Smooth muscle cell (in vitro differentiated cells): Measurements from ENCODE around the gene ZNF783. TPM values are rescaled to one million over a fixed set of nuclear protein-coding genes. Genes with fewer than 3 reads are reported as not detected.

ENCODE experiments used
- DNase-seq: peaks from one replicate; lab custom pipeline; 2025; ENCODE audit not compliant: unreplicated experiment; lab: John Stamatoyannopoulos, UW
- H2AFZ ChIP-seq: fragments of 200-600 bp; sonication (generic); 2 replicates; pipeline ENCODE4 v1.6.0; 2016; ENCODE audit warnings: antibody characterized with exemption, low read depth, mild to moderate bottlenecking
- H3F3A ChIP-seq: fragments of 200-600 bp; sonication (generic); 2 replicates; pipeline ENCODE4 v1.6.0; 2017; ENCODE audit warnings: antibody characterized with exemption, low read depth
- H3K27ac ChIP-seq: fragments of 200-600 bp; sonication (generic); 2 replicates; pipeline ENCODE4 v1.5.1; 2016; ENCODE audit warnings: low read depth, mild to moderate bottlenecking
- H3K27me3 ChIP-seq: fragments of 200-600 bp; sonication (generic); 2 replicates; pipeline ENCODE4 v1.6.1; 2016; ENCODE audit warnings: low read depth, mild to moderate bottlenecking
- H3K36me3 ChIP-seq: fragments of 200-600 bp; sonication (generic); 2 replicates; pipeline ENCODE4 v1.5.1; 2016; ENCODE audit warnings: low read depth
- H3K4me1 ChIP-seq: fragments of 200-600 bp; sonication (generic); 2 replicates; pipeline ENCODE4 v1.5.1; 2016; ENCODE audit warnings: low read depth
- H3K4me2 ChIP-seq: fragments of 200-600 bp; sonication (generic); 2 replicates; pipeline ENCODE4 v1.6.0; 2016; ENCODE audit warnings: mild to moderate bottlenecking
- H3K4me3 ChIP-seq: fragments of 200-600 bp; sonication (generic); 2 replicates; pipeline ENCODE4 v1.5.1; 2016; ENCODE audit warnings: mild to moderate bottlenecking
- H3K79me2 ChIP-seq: fragments of 200-600 bp; sonication (generic); 2 replicates; pipeline ENCODE4 v1.6.0; 2016; ENCODE audit warnings: low read depth, mild to moderate bottlenecking
- H3K9ac ChIP-seq: fragments of 200-600 bp; sonication (generic); 2 replicates; pipeline ENCODE4 v1.6.0; 2016; ENCODE audit warnings: low read depth
- H3K9me3 ChIP-seq: fragments of 200-600 bp; sonication (generic); replicated peaks from 2 replicates; pipeline ENCODE4 v1.5.1; 2016; ENCODE audit warnings: low read depth
- H4K20me1 ChIP-seq: fragments of 200-600 bp; sonication (generic); 2 replicates; pipeline ENCODE4 v1.6.0; 2016; ENCODE audit warnings: low read depth
- WGBS: methylation state at CpG from one replicate; pipeline ENCODE4 v1.1.7; 2016; ENCODE audit warnings: low lambda C conversion rate; 5-methylcytosine and 5-hydroxymethylcytosine counted together
- polyA plus RNA-seq: library from polyadenylated mRNA; unstranded; fragments of >200 nt; fragmentation: Nextera tagmentation; extraction: Ambion mirVana; gene quantifications from 2 replicates; pipeline ENCODE4 v1.2.1, GENCODE V29; 2016
- total RNA-seq: library from RNA; depleted of rRNA; stranded (reverse); fragments of >200 nt; gene quantifications from 2 replicates; pipeline ENCODE4 v1.2.3, GENCODE V29; 2014
- TF ChIP-seq, protein P1 (sequence below): fragments of 200-600 bp; sonication (generic); IDR thresholded peaks from 2 replicates; pipeline ENCODE4 v1.5.1; 2017; ENCODE audit warnings: borderline replicate concordance, mild to moderate bottlenecking, antibody characterized with exemption; ENCODE audit not compliant: insufficient read depth, poor library complexity, severe bottlenecking

Gene ZNF783
- total and polyA plus RNA-seq, 2 experiments from 2014 or later = 7.2 to 8.1 TPM

DNA sequence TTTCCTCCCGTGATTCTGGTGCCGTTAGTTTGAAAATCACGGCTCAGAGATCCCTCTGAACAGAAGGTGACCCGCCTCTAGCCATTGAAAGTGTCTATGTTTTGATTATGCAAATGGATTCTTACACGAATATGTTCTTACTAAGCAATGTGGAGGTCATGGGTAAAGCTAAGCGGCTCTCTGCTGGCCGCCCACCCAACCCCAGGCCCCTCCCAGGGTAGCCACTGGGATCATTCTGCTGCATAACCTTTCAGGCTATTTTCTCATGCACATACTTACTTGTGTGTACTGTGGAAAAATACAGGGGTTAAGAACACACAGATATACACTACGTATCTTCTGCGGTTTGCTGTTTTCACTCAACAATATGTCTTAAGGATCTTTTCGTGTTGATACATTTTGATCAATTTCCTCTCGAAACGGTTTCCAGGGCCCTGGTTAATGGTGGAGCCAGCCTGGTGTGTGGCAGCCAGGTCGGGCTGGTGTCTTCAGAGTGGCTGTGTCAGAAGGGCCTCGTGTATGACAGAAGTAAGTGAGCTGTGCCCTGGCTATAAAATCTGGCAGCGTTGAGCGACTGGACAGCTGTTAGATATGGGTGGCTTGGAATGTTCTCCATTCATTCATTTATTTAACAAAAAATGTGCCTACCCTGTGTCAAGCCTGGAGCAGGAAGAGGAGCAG is 29.9 kb downstream of the ZNF783 start:
- H3K27ac ChIP-seq = no peak overlapping the region
- H2AFZ ChIP-seq = no peak overlapping the region
- no peak overlapping the region for H3K4me3 ChIP-seq
- no peaks in the 10 kb centered on the region for H3K79me2 ChIP-seq
- H3K9ac ChIP-seq = no peak overlapping the region
- H3K4me2 ChIP-seq = no peak overlapping the region
- H3K27me3 ChIP-seq = no peaks in the 10 kb centered on the region
- no peaks in the 10 kb centered on the region for H3F3A ChIP-seq
- no peaks in the 10 kb centered on the region for H3K36me3 ChIP-seq
- H3K9me3 ChIP-seq = no peaks in the 10 kb centered on the region
- H3K4me1 ChIP-seq = no peaks in the 10 kb centered on the region
- H4K20me1 ChIP-seq = no peaks in the 10 kb centered on the region
- no peak for DNase-seq
- WGBS = 88% methylated on average over 16 of the region's 16 CpGs
- TF ChIP-seq, protein P1, sequence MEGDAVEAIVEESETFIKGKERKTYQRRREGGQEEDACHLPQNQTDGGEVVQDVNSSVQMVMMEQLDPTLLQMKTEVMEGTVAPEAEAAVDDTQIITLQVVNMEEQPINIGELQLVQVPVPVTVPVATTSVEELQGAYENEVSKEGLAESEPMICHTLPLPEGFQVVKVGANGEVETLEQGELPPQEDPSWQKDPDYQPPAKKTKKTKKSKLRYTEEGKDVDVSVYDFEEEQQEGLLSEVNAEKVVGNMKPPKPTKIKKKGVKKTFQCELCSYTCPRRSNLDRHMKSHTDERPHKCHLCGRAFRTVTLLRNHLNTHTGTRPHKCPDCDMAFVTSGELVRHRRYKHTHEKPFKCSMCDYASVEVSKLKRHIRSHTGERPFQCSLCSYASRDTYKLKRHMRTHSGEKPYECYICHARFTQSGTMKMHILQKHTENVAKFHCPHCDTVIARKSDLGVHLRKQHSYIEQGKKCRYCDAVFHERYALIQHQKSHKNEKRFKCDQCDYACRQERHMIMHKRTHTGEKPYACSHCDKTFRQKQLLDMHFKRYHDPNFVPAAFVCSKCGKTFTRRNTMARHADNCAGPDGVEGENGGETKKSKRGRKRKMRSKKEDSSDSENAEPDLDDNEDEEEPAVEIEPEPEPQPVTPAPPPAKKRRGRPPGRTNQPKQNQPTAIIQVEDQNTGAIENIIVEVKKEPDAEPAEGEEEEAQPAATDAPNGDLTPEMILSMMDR = no peak

DNA sequence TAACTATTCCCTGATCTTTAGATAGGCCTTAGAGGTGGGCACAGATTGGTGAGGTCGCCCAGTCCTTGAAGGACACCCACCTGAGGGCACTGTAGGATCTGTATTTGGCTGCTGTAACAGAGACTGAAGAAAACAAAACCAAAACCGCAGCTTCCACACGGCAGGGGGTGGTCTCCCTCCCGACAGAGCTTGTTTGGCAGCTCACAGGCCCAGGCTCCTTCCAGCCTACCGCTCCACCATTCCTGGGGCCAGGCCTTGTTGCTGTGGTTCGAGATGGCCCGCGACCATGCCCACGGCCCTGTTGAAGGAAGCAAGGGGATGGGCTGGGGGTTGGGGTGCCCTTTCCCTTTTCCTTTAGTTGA is 30.4 kb downstream of the ZNF783 start:
- no peaks in the 10 kb centered on the region for H4K20me1 ChIP-seq
- WGBS = 80% methylated on average over 9 of the region's 9 CpGs
- H3K4me1 ChIP-seq = no peaks in the 10 kb centered on the region
- H3K27me3 ChIP-seq = no peaks in the 10 kb centered on the region
- H2AFZ ChIP-seq = no peak overlapping the region
- no peak overlapping the region for H3K4me3 ChIP-seq
- H3F3A ChIP-seq = no peaks in the 10 kb centered on the region
- TF ChIP-seq, protein P1 = no peak
- H3K36me3 ChIP-seq = no peaks in the 10 kb centered on the region
- H3K79me2 ChIP-seq = no peaks in the 10 kb centered on the region
- no peak overlapping the region for H3K9ac ChIP-seq
- no peaks in the 10 kb centered on the region for H3K9me3 ChIP-seq
- no peak overlapping the region for H3K4me2 ChIP-seq
- DNase-seq = no peak
- H3K27ac ChIP-seq = no peak overlapping the region

DNA sequence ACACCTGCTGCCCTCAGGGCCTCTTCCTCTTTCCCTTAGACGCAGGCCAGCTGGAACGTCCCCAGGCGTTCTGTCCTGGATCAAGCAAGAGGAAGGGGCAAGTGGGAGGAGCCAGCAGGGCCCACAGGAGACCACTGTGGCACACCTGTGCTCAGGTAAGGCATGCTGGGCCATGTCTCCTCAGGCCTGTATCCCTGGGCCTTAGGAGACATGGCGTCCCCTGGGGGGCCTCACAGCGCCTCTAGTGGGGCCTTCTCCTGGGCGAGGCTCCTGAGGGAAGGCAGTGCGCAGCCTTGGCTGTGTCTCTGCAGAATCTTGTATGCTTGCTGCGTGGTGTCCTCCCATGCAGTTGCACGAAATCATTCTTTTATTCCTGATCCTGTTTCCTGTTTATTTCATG is 31.3 kb downstream of the ZNF783 start:
- Histone ChIP-seq H3K9me3 (no peaks in the 10 kb centered on the region), H3K9ac (no peak overlapping the region), H3K79me2 (no peaks in the 10 kb centered on the region), H4K20me1 (no peaks in the 10 kb centered on the region), H3F3A (no peaks in the 10 kb centered on the region), H3K4me2 (no peak overlapping the region), H2AFZ (no peak overlapping the region), H3K27me3 (no peaks in the 10 kb centered on the region), H3K36me3 (no peaks in the 10 kb centered on the region), H3K4me3 (no peak overlapping the region), H3K27ac (no peak overlapping the region), H3K4me1 (no peaks in the 10 kb centered on the region)
- TF ChIP-seq, protein P1 = no peak
- WGBS = 93% methylated on average over 9 of the region's 9 CpGs
- no peak for DNase-seq
